Loucy (cell line): ENCODE measurements around the gene CYTH1.

Source experiments
- H2AFZ ChIP-seq: fragments of 200-600 bp; sonication (generic); 2 replicates; pipeline ENCODE4 v1.6.0; 2016; ENCODE audit warnings: antibody characterized with exemption, mild to moderate bottlenecking, low read length, moderate library complexity
- H3F3A ChIP-seq: fragments of 200-600 bp; 2 replicates; pipeline ENCODE4 v1.6.0; 2016; ENCODE audit warnings: antibody characterized with exemption, low read depth, mild to moderate bottlenecking
- H3K27me3 ChIP-seq: fragments of 200-600 bp; sonication (generic); 2 replicates; pipeline ENCODE4 v1.6.1; 2014; ENCODE audit warnings: low read length, mild to moderate bottlenecking; ENCODE audit not compliant: insufficient read depth, poor library complexity, severe bottlenecking
- H3K36me3 ChIP-seq: fragments of 200-600 bp; sonication (generic); 2 replicates; pipeline ENCODE4 v1.6.1; 2016; ENCODE audit warnings: low read length; ENCODE audit not compliant: insufficient read depth
- H3K4me1 ChIP-seq: fragments of 200-600 bp; sonication (generic); 2 replicates; pipeline ENCODE4 v1.5.1; 2014; ENCODE audit warnings: low read length, mild to moderate bottlenecking; ENCODE audit not compliant: insufficient read depth, poor library complexity, severe bottlenecking
- H3K4me2 ChIP-seq: fragments of 200-600 bp; sonication (generic); 2 replicates; pipeline ENCODE4 v1.6.0; 2014; ENCODE audit warnings: antibody characterized with exemption, low read length, low read depth, mild to moderate bottlenecking; ENCODE audit not compliant: poor library complexity, severe bottlenecking
- H3K4me3 ChIP-seq: fragments of 200-600 bp; sonication (generic); 2 replicates; pipeline ENCODE4 v1.5.1; 2014; ENCODE audit warnings: low read length, mild to moderate bottlenecking, mixed read lengths; ENCODE audit not compliant: poor library complexity, severe bottlenecking
- H3K79me2 ChIP-seq: fragments of 200-600 bp; sonication (generic); 2 replicates; pipeline ENCODE4 v1.6.1; 2014; ENCODE audit warnings: low read length; ENCODE audit not compliant: insufficient read depth
- H3K9ac ChIP-seq: fragments of 200-600 bp; sonication (generic); 2 replicates; pipeline ENCODE4 v1.6.0; 2014; ENCODE audit warnings: mild to moderate bottlenecking, low read depth, low read length, moderate library complexity; ENCODE audit not compliant: poor library complexity, severe bottlenecking
- H3K9me2 ChIP-seq: fragments of 200-600 bp; sonication (generic); replicated peaks from 2 replicates; pipeline ENCODE4 v1.6.1; 2016; ENCODE audit warnings: low read depth, low read length, mixed read lengths
- H3K9me3 ChIP-seq: fragments of 200-600 bp; sonication (generic); 2 replicates; pipeline ENCODE4 v1.6.1; 2014; ENCODE audit warnings: mild to moderate bottlenecking, antibody characterized with exemption, low read length, low read depth; ENCODE audit not compliant: insufficient read depth
- H4K20me1 ChIP-seq: fragments of 200-600 bp; sonication (generic); 2 replicates; pipeline ENCODE4 v1.6.0; 2014; ENCODE audit warnings: antibody characterized with exemption, low read length, mild to moderate bottlenecking; ENCODE audit not compliant: insufficient read depth, poor library complexity, severe bottlenecking
- CTCF ChIP-seq: fragments of 200-600 bp; sonication (generic); conservative IDR thresholded peaks from 2 replicates; pipeline ENCODE4 v1.5.1; 2014; ENCODE audit warnings: mild to moderate bottlenecking, antibody characterized with exemption, low read length
- EZH2phosphoT487 ChIP-seq: fragments of 200-600 bp; IDR thresholded peaks from 2 replicates; pipeline ENCODE4 v1.6.1; 2018; ENCODE audit warnings: antibody characterized with exemption, mild to moderate bottlenecking, moderate library complexity, borderline replicate concordance

CYTH1 gene

GRCh38 chr17:78787444-78787843 is 5.4 kb upstream of the CYTH1 start:
- Histone ChIP-seq H3K27me3 (no peaks in the 10 kb centered on the region), H4K20me1 (no peaks in the 10 kb centered on the region), H3K4me2 (no peak overlapping the region), H3K9me2 (no peaks in the 10 kb centered on the region), H3K4me1 (peaks cover 3% of the 10 kb centered on the region), H2AFZ (no peak overlapping the region), H3K79me2 (no peaks in the 10 kb centered on the region), H3K36me3 (no peaks in the 10 kb centered on the region), H3F3A (no peaks in the 10 kb centered on the region), H3K9ac (no peak overlapping the region), H3K4me3 (no peak overlapping the region), H3K9me3 (no peaks in the 10 kb centered on the region)
- no peak for TF ChIP-seq EZH2phosphoT487
- TF ChIP-seq CTCF: no peak

GRCh38 chr17:78785663-78786057 is 3.6 kb upstream of the CYTH1 start:
- Histone ChIP-seq H3K4me3 (no peak overlapping the region), H3K4me2 (no peak overlapping the region), H3F3A (no peaks in the 10 kb centered on the region), H3K4me1 (peaks cover 3% of the 10 kb centered on the region), H3K9ac (no peak overlapping the region), H3K79me2 (peaks cover 13% of the 10 kb centered on the region), H4K20me1 (peaks cover 4% of the 10 kb centered on the region), H2AFZ (no peak overlapping the region), H3K27me3 (peaks cover 7% of the 10 kb centered on the region), H3K9me2 (no peaks in the 10 kb centered on the region), H3K9me3 (no peaks in the 10 kb centered on the region), H3K36me3 (no peaks in the 10 kb centered on the region)
- TF ChIP-seq EZH2phosphoT487: no peak
- TF ChIP-seq CTCF: no peak

GRCh38 chr17:78785011-78785662 is 3.1 kb upstream of the CYTH1 start:
- Histone ChIP-seq H3K9me3 (no peaks in the 10 kb centered on the region), H3K79me2 (peaks cover 18% of the 10 kb centered on the region), H3F3A (no peaks in the 10 kb centered on the region), H3K27me3 (peaks cover 7% of the 10 kb centered on the region), H3K9ac (no peak overlapping the region), H3K9me2 (no peaks in the 10 kb centered on the region), H3K4me3 (no peak overlapping the region), H2AFZ (no peak overlapping the region), H3K4me1 (peaks cover 8% of the 10 kb centered on the region), H4K20me1 (peaks cover 9% of the 10 kb centered on the region), H3K4me2 (no peak overlapping the region), H3K36me3 (no peaks in the 10 kb centered on the region)
- TF ChIP-seq CTCF (no peak), EZH2phosphoT487 (no peak)
